CD4-positive, alpha-beta memory T cell (primary cell): Measurements from ENCODE around the gene FIG4. TPM values are rescaled to one million over a fixed set of nuclear protein-coding genes. Genes with fewer than 3 reads are reported as not detected.
"Not testable (repeated sequence)": the region's sequence is repeated elsewhere in the genome, so short reads cannot be mapped to it uniquely, and the experiment has no call there.

Experiments used
- CTCF ChIA-PET: fragments of 350-600 bp; sonication (Branson Sonifier 250); formaldehyde crosslinking; loops from one replicate; lab custom pipeline; 2021; ENCODE audit warnings: inconsistent platforms; ENCODE audit not compliant: partially characterized antibody; lab: Charles Lee
- POLR2A ChIA-PET: fragments of 350-600 bp; sonication (Branson Sonifier 250); formaldehyde crosslinking; loops from one replicate; lab custom pipeline; 2021; ENCODE audit not compliant: partially characterized antibody; lab: Charles Lee
- DNase-seq, 5 donors: peaks; one replicate each; pipeline versions ENCODE4 v3.0.0 to v3.0.0-alpha.2; 2020 to 2022; ENCODE audit warnings: mixed read lengths in 1 of 5
- H3K27ac ChIP-seq: one replicate; pipeline ENCODE4 v1.7.0; 2013; ENCODE audit warnings: low read depth, low read length
- H3K27me3 ChIP-seq: 2 replicates; pipeline ENCODE4 v1.7.0; 2013; ENCODE audit warnings: mild to moderate bottlenecking, low read length, moderate library complexity; ENCODE audit not compliant: insufficient read depth
- H3K36me3 ChIP-seq: 2 replicates; pipeline ENCODE4 v1.7.0; 2013; ENCODE audit warnings: mild to moderate bottlenecking, low read length, moderate library complexity; ENCODE audit not compliant: insufficient read depth
- H3K4me1 ChIP-seq: 2 replicates; pipeline ENCODE4 v1.7.0; 2013; ENCODE audit warnings: mild to moderate bottlenecking, low read length, moderate library complexity; ENCODE audit not compliant: insufficient read depth
- H3K4me3 ChIP-seq, 2 donors: one replicate each; pipeline ENCODE4 v1.7.0; 2013; ENCODE audit warnings: low read length in 2 of 2, mild to moderate bottlenecking in 1 of 2
- H3K9me3 ChIP-seq, 2 donors: one replicate each; pipeline ENCODE4 v1.7.0; 2013; ENCODE audit warnings: low read length in 2 of 2, control low read depth in 1 of 2; ENCODE audit not compliant: control insufficient read depth in 1 of 2
- H3K27ac Mint-ChIP-seq, 7 donors: one replicate each; pipeline ENCODE4 v1.8.0; 2020 to 2021; ENCODE audit warnings: mixed read lengths in 7 of 7, mild to moderate bottlenecking in 6 of 7, inconsistent platforms in 3 of 7, moderate library complexity in 3 of 7
- H3K27me3 Mint-ChIP-seq, 2 donors: one replicate each; pipeline ENCODE4 v1.8.0; 2020 to 2021; ENCODE audit warnings: mixed read lengths in 2 of 2
- H3K36me3 Mint-ChIP-seq, 2 donors: one replicate each; pipeline ENCODE4 v1.8.0; 2020 to 2021; ENCODE audit warnings: mixed read lengths in 2 of 2, inconsistent platforms in 1 of 2, mild to moderate bottlenecking in 1 of 2
- H3K4me1 Mint-ChIP-seq, 4 donors: one replicate each; pipeline ENCODE4 v1.8.0; 2020 to 2021; ENCODE audit warnings: mixed read lengths in 4 of 4, mild to moderate bottlenecking in 1 of 4
- H3K4me3 Mint-ChIP-seq, 8 donors: one replicate each; pipeline ENCODE4 v1.8.0; 2020 to 2021; ENCODE audit warnings: mixed read lengths in 8 of 8, mild to moderate bottlenecking in 7 of 8, moderate library complexity in 6 of 8, inconsistent platforms in 3 of 8
- H3K9me3 Mint-ChIP-seq, 8 donors: one replicate each; pipeline ENCODE4 v1.8.0; 2020 to 2021; ENCODE audit warnings: mixed read lengths in 8 of 8, mild to moderate bottlenecking in 5 of 8, inconsistent platforms in 3 of 8, moderate library complexity in 1 of 8
- intact Hi-C: fragments of 100-400 bp; cut with micrococcal nuclease; formaldehyde crosslinking; loops from one replicate; pipeline ENCODE4 v1.15.1; 2023
- polyA plus RNA-seq, 2 donors: library from polyadenylated mRNA; unstranded; fragments of 300-500 nt; fragmentation: Illumina TruSeq; gene quantifications; one replicate each; pipeline ENCODE4 v1.2.3, GENCODE V29; 2021
- total RNA-seq, 2 experiments: library from RNA; stranded (reverse); gene quantifications; one replicate each; pipeline ENCODE4 v1.2.3, GENCODE V29; 2021

The FIG4 gene
- total and polyA plus RNA-seq, 4 experiments from 2014 or later = 14.4 to 28.5 (median 15.6) TPM

DNA sequence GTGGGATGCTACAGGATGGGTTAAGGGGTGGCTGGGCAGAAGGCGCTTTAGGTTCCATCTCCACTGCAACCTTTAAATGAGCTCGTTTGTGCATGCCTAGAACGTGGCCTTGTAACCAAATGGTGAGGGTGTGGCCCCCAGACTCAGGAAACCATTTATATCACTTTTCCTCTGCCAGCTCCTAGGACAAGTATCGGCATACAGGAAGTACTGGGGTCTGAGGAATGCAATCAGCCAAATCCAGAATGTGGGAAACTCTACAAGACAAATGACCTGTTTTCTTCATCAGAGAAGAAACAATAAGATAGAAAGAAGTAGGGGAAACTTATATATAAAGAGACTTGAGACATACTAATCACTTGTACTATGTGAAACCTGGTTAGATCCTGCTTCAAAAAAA lies 21.3 kb upstream of the FIG4 start:
- CTCF ChIA-PET = no interaction called here

DNA sequence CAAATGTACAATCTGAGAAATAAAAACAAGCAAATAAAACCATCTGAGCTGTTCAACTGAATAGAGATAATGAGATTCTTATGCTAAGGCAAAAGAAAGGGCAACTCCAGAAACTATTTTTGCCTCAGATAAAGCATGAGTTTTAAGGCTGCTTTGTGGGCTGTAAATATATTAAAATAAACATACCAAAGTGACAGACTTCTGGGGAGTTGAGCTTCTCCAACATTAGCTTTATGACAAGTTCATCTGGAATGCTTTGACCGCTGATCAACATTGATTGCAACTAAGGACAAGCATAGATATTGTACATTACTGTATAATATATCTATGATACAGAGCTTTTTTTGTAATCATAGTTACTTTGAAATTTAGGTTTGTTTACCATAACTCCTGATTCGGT lies 19.4 kb upstream of the FIG4 start:
- Mint-ChIP-seq H3K4me1 (no peaks in the 10 kb centered on the region), H3K27ac (no peak overlapping the region), H3K9me3 (peaks cover 0 to 3% (median 0%) of the 10 kb centered on the region in 8 donors), H3K27me3 (no peaks in the 10 kb centered on the region), H3K4me3 (no peak overlapping the region), H3K36me3 (peaks cover 26 to 38% of the 10 kb centered on the region in 2 donors)
- ChIA-PET POLR2A (no interaction called here), CTCF (no interaction called here)
- H3K36me3 ChIP-seq = no peaks in the 10 kb centered on the region
- H3K27me3 ChIP-seq = no peaks in the 10 kb centered on the region
- H3K4me1 ChIP-seq = no peaks in the 10 kb centered on the region
- H3K9me3 ChIP-seq = no peaks in the 10 kb centered on the region
- H3K4me3 ChIP-seq = no peak overlapping the region
- no peak for DNase-seq
- intact Hi-C loops = no loop called here
- no peak overlapping the region for H3K27ac ChIP-seq

More for the DNA sequence above, 21.3 kb upstream of the FIG4 start:
- H3K4me1 Mint-ChIP-seq = no peaks in the 10 kb centered on the region
- Histone ChIP-seq H3K27me3 (no peaks in the 10 kb centered on the region), H3K27ac (no peak overlapping the region), H3K9me3 (no peaks in the 10 kb centered on the region), H3K36me3 (no peaks in the 10 kb centered on the region), H3K4me3 (no peak overlapping the region), H3K4me1 (no peaks in the 10 kb centered on the region)
- H3K9me3 Mint-ChIP-seq = peaks cover 0 to 3% (median 0%) of the 10 kb centered on the region in 8 donors
- POLR2A ChIA-PET = no interaction called here
- no peaks in the 10 kb centered on the region for H3K27me3 Mint-ChIP-seq
- H3K4me3 Mint-ChIP-seq = no peak overlapping the region
- H3K27ac Mint-ChIP-seq = no peak overlapping the region
- no peak for DNase-seq
- peaks cover 26 to 39% of the 10 kb centered on the region in 2 donors for H3K36me3 Mint-ChIP-seq
- intact Hi-C loops = no loop called here

DNA sequence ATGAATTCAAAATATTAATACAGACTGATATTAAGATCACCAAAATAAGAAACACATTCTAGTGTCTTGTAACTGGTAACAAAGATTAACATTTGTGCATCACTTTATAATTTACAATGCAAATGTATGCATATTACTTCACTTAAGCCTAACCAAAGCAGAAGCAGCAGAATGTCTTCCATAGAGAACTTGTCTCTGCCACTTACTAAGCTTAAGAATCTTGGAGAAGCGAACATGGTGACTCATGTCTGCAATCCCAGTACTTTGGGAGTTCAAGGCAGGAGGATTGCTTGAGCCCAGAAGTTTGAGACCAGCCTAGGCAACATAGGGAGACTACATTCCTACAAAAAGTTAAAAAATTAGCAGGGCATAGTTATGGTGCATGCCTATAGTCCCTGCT lies 18.9 kb upstream of the FIG4 start:
- Mint-ChIP-seq H3K9me3 (peaks cover 0 to 3% (median 0%) of the 10 kb centered on the region in 8 donors), H3K27ac (no peak overlapping the region), H3K36me3 (peaks cover 26 to 37% of the 10 kb centered on the region in 2 donors), H3K27me3 (no peaks in the 10 kb centered on the region), H3K4me1 (no peaks in the 10 kb centered on the region), H3K4me3 (no peak overlapping the region)
- H3K27me3 ChIP-seq = no peaks in the 10 kb centered on the region
- POLR2A ChIA-PET = no interaction called here
- no peaks in the 10 kb centered on the region for H3K4me1 ChIP-seq
- H3K27ac ChIP-seq = no peak overlapping the region
- H3K4me3 ChIP-seq = no peak overlapping the region
- no peak for DNase-seq
- H3K36me3 ChIP-seq = no peaks in the 10 kb centered on the region
- CTCF ChIA-PET = no interaction called here
- no peaks in the 10 kb centered on the region for H3K9me3 ChIP-seq
- intact Hi-C loops = no loop called here

DNA sequence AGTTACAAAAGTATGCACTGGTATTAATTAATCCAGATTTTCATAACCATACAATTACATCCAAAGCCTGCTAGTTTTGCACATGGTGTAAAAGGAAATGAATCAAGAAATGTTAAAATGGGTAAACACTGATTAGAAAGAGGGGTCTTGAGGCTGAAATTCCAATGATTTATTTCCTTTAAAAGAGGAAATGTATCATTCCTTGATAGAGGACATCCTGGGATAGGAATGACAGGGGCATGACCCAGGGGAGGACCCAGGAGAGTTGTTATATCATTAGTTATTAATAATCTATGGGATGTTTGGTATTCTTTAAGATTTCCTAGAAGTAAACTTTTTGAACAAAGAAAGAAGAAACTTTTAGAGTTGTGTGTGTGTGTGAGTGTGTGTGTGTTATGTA lies 18.3 kb upstream of the FIG4 start:
- ChIA-PET CTCF (no interaction called here), POLR2A (no interaction called here)
- H3K27me3 ChIP-seq = no peaks in the 10 kb centered on the region
- H3K9me3 ChIP-seq = no peaks in the 10 kb centered on the region
- H3K4me3 Mint-ChIP-seq = no peak overlapping the region
- H3K4me1 Mint-ChIP-seq = no peaks in the 10 kb centered on the region
- H3K27ac ChIP-seq = no peak overlapping the region
- H3K27me3 Mint-ChIP-seq = no peaks in the 10 kb centered on the region
- peaks cover 26 to 37% of the 10 kb centered on the region in 2 donors for H3K36me3 Mint-ChIP-seq
- no peaks in the 10 kb centered on the region for H3K36me3 ChIP-seq
- intact Hi-C loops = no loop called here
- H3K9me3 Mint-ChIP-seq = peaks cover 0 to 3% (median 0%) of the 10 kb centered on the region in 8 donors
- no peaks in the 10 kb centered on the region for H3K4me1 ChIP-seq
- no peak overlapping the region for H3K4me3 ChIP-seq
- no peak overlapping the region for H3K27ac Mint-ChIP-seq
- DNase-seq = no peak

DNA sequence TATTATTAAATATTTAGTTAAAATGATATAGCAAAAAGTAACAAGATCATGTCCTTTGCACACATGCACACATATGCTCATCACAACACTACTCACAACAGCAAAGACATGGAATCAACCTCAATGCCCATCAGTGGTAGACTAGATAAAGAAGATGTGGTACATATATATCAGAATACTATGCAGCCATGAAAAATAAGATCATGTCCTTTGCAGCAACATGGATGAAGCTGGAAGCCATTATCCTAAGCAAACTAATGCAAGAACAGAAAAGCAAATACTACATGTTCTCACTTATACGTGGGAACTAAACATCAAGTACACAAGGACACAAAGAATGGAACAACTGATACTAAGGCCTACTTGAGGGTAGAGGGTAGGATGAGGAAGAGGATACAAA lies 14.4 kb upstream of the FIG4 start:
- peaks cover 7 to 21% of the 10 kb centered on the region in 2 donors for H3K36me3 Mint-ChIP-seq
- Histone ChIP-seq H3K36me3 (no peaks in the 10 kb centered on the region), H3K27ac (no peak overlapping the region), H3K4me1 (no peaks in the 10 kb centered on the region), H3K9me3 (no peaks in the 10 kb centered on the region), H3K4me3 (no peak overlapping the region), H3K27me3 (no peaks in the 10 kb centered on the region)
- peaks cover 0 to 12% (median under 1%) of the 10 kb centered on the region in 4 donors for H3K4me1 Mint-ChIP-seq
- no peak for DNase-seq
- no peak overlapping the region for H3K27ac Mint-ChIP-seq
- ChIA-PET POLR2A (no interaction called here), CTCF (no interaction called here)
- H3K27me3 Mint-ChIP-seq = no peaks in the 10 kb centered on the region
- intact Hi-C loops = no loop called here
- H3K9me3 Mint-ChIP-seq = peaks cover 0 to 3% (median 0%) of the 10 kb centered on the region in 8 donors
- no peak overlapping the region for H3K4me3 Mint-ChIP-seq

DNA sequence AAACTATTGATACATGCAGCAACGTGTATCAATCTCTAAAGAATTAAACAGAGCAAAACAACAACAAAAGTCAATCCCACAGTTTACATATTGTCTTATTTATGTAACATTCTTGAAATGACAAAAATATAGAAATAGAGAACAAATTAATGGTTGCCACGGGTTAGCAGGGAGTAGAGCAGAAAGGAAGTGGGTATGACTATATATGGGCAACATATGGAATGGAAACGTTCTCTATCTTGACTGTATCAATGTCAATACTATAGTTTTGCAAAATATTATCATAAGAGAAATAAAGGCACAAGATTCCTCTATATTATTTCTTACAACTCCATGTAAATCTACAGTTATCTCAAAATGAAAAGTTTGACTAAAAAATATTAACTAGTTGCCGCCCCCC lies 12.9 kb upstream of the FIG4 start:
- POLR2A ChIA-PET = no interaction called here
- Mint-ChIP-seq H3K27ac (no peak overlapping the region), H3K4me1 (peaks cover 0 to 12% (median 1%) of the 10 kb centered on the region in 4 donors), H3K4me3 (no peak overlapping the region), H3K36me3 (peaks cover 1 to 19% of the 10 kb centered on the region in 2 donors), H3K27me3 (no peaks in the 10 kb centered on the region), H3K9me3 (peaks cover 0 to 3% (median 0%) of the 10 kb centered on the region in 8 donors)
- intact Hi-C loops = no loop called here
- Histone ChIP-seq H3K4me1 (no peaks in the 10 kb centered on the region), H3K4me3 (no peak overlapping the region), H3K36me3 (no peaks in the 10 kb centered on the region), H3K9me3 (no peaks in the 10 kb centered on the region), H3K27ac (no peak overlapping the region), H3K27me3 (no peaks in the 10 kb centered on the region)
- no peak for DNase-seq
- CTCF ChIA-PET = no interaction called here

DNA sequence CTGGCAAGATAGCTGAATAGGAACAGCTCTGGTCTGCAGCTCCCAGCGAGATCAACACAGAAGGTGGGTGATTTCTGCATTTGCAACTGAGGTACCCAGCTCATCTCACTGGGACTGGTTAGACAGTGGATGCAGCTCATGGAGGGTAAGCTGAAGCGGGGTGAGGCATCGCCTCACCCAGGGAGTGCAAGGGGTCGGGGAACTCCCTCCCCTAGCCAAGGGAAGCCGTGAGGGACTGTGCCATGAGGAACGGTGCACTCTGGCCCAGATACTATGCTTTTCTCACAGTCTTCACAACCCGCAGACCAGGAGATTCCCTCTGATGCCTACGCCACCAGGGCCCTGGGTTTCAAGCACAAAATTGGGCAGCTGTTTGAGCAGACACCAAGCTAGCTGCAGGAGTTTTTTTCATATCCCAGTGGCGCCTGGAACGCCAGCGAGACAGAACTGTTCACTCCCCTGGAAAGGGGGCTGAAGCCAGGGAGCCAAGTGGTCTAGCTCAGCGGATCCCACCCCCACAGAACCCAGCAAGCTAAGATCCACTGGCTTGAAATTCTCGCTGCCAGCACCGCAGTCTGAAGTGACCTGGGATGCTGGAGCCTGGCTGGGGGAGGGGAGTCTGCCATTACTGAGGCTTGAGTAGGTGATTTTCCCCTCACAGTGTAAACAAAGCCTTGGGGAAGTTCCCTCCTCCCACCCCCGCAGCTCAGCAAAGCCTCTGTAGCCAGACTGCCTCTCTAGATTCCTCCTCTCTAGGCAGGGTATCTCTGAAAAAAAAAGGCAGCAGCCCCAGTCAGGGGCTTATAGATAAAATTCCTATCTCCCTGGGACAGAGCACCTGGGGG lies 12.2 kb upstream of the FIG4 start:
- H3K9me3 Mint-ChIP-seq, POLR2A ChIA-PET, H3K36me3 ChIP-seq, H3K4me1 ChIP-seq, H3K9me3 ChIP-seq, H3K27ac ChIP-seq, intact Hi-C loops, CTCF ChIA-PET, H3K27me3 Mint-ChIP-seq, H3K4me3 ChIP-seq, H3K4me3 Mint-ChIP-seq, DNase-seq, H3K27me3 ChIP-seq, H3K27ac Mint-ChIP-seq: not testable (repeated sequence)
- Mint-ChIP-seq H3K4me1 (peaks cover 0 to 12% (median 1%) of the 10 kb centered on the region in 4 donors), H3K36me3 (peaks cover 1 to 15% of the 10 kb centered on the region in 2 donors)
